Esophagus (tissue), 2 donors: ENCODE results near the gene FAM120A. TPM values are rescaled to one million over a fixed set of nuclear protein-coding genes. Genes with fewer than 3 reads are reported as not detected.

Source experiments
- H3K27ac ChIP-seq, 2 donors: one replicate each; pipeline ENCODE4 v1.5.1; 2013; ENCODE audit warnings: low read depth in 2 of 2, mild to moderate bottlenecking in 2 of 2, inconsistent platforms in 1 of 2, low read length in 1 of 2, moderate library complexity in 1 of 2
- H3K27me3 ChIP-seq, 2 donors: one replicate each; pipeline ENCODE4 v1.6.1; 2013; ENCODE audit warnings: low read length in 2 of 2, control low read depth in 1 of 2, mild to moderate bottlenecking in 1 of 2; ENCODE audit not compliant: insufficient read depth in 2 of 2, control insufficient read depth in 1 of 2
- H3K36me3 ChIP-seq, 2 donors: one replicate each; pipeline ENCODE4 v1.6.1; 2013; ENCODE audit warnings: low read length in 1 of 2; ENCODE audit not compliant: control insufficient read depth in 2 of 2, insufficient read depth in 2 of 2
- H3K4me1 ChIP-seq, 2 donors: one replicate each; pipeline ENCODE4 v1.6.1; 2013; ENCODE audit warnings: low read length in 1 of 2; ENCODE audit not compliant: control insufficient read depth in 2 of 2, insufficient read depth in 2 of 2
- H3K4me3 ChIP-seq, 2 donors: one replicate each; pipeline ENCODE4 v1.5.1; 2013; ENCODE audit warnings: low read length in 2 of 2, mild to moderate bottlenecking in 2 of 2, low read depth in 1 of 2, moderate library complexity in 1 of 2
- H3K9me3 ChIP-seq, 2 donors: one replicate each; pipeline ENCODE4 v1.6.1; 2013; ENCODE audit warnings: mild to moderate bottlenecking in 2 of 2, low read depth in 1 of 2, low read length in 1 of 2, moderate library complexity in 1 of 2; ENCODE audit not compliant: control insufficient read depth in 2 of 2, insufficient read depth in 1 of 2
- WGBS, 2 donors: extraction: QIAGEN DNeasy Blood & Tissue Kit; methylation state at CpG; one replicate each; pipeline ENCODE4 v1.1.7; 2013; 5-methylcytosine and 5-hydroxymethylcytosine counted together
- polyA plus RNA-seq, 2 donors: library from polyadenylated mRNA; stranded (reverse); fragments of 200-250 nt; gene quantifications; one replicate each; pipeline ENCODE4 v1.2.3, GENCODE V29; 2013
- donor health status: healthy with polysubstance abuse.
- donor health status: Bipolar disorder and iron deficiency.

Gene FAM120A
- polyA plus RNA-seq, 2 donors: 31.3 to 32.1 TPM

DNA sequence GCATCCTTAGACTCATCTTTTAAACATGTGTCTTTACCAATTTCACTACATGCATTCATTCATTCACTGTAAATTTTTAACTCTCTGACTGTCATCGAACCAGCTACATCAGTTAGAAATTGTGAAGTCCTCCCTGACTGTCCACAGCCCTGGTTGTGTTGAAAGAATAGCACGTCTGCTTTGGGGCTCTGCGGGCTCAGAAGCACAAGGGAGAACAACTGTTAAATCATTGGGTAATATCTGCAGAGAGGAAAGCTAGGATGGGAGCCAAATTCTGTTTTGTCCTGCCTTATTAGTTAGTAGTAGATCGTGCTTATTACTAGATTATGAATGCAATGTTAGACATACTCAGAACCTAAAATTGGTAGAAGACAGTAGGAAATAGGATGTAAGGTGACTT lies 28.2 kb downstream of the FAM120A start:
- no peak overlapping the region for H3K27ac ChIP-seq
- no peaks in the 10 kb centered on the region for H3K27me3 ChIP-seq
- peaks cover 3 to 8% of the 10 kb centered on the region in 2 donors for H3K36me3 ChIP-seq
- no peak overlapping the region for H3K4me3 ChIP-seq
- H3K9me3 ChIP-seq: no peaks in the 10 kb centered on the region
- WGBS, 2 donors: 80 to 84% methylated on average over 4 of the region's 4 CpGs
- H3K4me1 ChIP-seq: peaks cover 4 to 5% of the 10 kb centered on the region in 2 donors

DNA sequence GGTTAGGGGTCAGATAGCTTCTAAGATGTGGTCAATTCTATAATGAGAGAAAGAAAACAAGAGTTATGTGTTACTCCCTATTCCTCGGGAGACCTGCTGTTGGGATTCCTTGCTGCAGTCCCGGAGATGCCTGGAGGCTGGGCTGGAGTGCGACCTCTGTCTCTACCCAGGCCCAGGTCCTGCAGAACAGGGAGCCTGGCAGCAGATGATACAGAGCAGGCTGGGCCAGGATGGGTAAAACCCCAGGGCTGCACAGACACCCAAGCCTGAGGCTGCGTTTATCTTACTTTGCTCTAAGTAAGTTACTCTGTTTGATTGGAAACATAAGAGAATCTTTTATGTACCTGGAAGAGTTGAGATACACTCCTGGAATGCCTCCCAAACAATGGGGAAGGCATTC lies 28.8 kb downstream of the FAM120A start:
- 84 to 87% methylated on average over 4 of the region's 4 CpGs for WGBS, 2 donors
- no peak overlapping the region for H3K4me3 ChIP-seq
- H3K36me3 ChIP-seq: peaks cover 3 to 10% of the 10 kb centered on the region in 2 donors

DNA sequence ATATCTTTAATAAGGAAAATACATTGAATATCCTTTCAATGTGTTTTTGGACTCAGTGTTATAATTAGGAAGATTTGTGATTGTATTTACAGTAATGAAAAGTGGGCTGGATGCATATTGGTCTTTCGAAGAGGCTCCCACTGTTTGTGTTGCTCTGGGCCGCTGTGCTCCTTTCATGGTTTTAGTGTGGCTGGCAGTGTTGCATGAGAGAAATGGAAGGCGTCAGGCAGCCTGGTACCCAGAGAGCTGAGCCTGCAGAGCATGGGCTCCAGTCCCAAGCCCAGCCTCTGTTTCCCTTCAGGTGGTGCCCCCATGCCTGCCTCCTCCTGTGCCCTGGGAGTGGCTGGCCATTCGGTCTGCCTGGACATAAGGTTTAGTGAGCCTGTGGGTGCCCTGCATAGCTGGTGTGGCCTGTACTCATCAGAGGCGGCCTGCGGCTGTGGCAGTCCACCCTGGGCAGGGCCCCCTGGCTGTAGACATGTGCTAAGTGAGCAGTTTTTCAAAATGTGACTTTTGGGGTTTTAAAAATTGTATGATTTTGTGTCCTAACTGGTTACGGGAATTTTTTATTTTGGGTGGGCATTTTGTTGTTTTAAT lies 29.3 kb downstream of the FAM120A start:
- Histone ChIP-seq H3K4me1 (peaks cover 4 to 5% of the 10 kb centered on the region in 2 donors), H3K27me3 (no peaks in the 10 kb centered on the region), H3K27ac (no peak overlapping the region), H3K36me3 (peaks cover 3 to 10% of the 10 kb centered on the region in 2 donors), H3K4me3 (no peak overlapping the region), H3K9me3 (no peaks in the 10 kb centered on the region)
- WGBS, 2 donors: 93 to 95% methylated on average over 7 of the region's 7 CpGs

More for the DNA sequence above, 28.8 kb downstream of the FAM120A start:
- peaks cover 4 to 5% of the 10 kb centered on the region in 2 donors for H3K4me1 ChIP-seq
- H3K27me3 ChIP-seq: no peaks in the 10 kb centered on the region
- H3K27ac ChIP-seq: no peak overlapping the region
- H3K9me3 ChIP-seq: no peaks in the 10 kb centered on the region

DNA sequence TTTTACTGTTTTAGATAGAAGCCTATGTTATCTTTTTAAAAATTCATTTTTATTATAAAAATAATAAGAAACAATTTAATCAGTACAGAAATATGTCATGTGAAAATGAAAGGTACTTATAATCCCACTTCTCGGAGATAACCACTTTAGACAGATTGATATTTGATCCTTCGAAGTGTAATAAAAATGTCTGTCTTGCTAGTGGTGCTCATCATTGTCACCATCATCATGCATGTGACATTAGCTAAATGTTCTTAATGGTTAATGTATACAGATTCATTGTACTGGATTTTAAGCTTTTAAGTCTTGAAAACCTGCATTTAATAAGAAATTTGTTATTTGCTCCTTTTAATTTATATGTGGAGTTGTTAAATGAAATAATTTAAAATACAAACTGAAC lies 32.0 kb downstream of the FAM120A start:
- Histone ChIP-seq H3K4me1 (peaks cover 4 to 5% of the 10 kb centered on the region in 2 donors), H3K36me3 (peaks cover 3 to 10% of the 10 kb centered on the region in 2 donors), H3K4me3 (no peak overlapping the region), H3K27me3 (no peaks in the 10 kb centered on the region), H3K27ac (no peak overlapping the region), H3K9me3 (no peaks in the 10 kb centered on the region)
- 93 to 95% methylated on average over 2 of the region's 2 CpGs for WGBS, 2 donors

DNA sequence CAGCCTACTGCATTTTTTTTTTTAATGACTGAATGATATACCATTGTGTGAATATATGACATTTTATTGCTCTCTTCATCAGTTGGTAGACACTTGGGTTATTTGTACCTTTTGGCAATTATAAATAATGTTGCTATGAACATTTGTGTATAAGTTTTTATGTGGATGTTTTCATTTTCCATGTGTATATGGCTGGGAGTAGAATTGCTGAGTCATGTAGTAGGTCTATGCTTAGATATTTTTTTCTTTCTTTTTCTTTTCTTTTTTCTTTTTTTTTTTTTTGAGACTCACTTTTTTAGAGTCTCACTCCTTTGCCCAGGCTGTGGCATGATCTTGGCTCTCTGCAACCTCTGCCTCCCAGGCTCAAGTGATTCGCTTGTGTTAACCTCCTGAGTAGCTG lies 34.8 kb downstream of the FAM120A start:
- H3K27me3 ChIP-seq: no peaks in the 10 kb centered on the region
- H3K27ac ChIP-seq: no peak overlapping the region
- H3K4me3 ChIP-seq: no peak overlapping the region
- peaks cover 0 to 7% of the 10 kb centered on the region in 2 donors for H3K4me1 ChIP-seq
- H3K36me3 ChIP-seq: peaks cover 3 to 10% of the 10 kb centered on the region in 2 donors
- 87 to 95% methylated on average over 1 of the region's 1 CpG for WGBS, 2 donors
- H3K9me3 ChIP-seq: no peaks in the 10 kb centered on the region

DNA sequence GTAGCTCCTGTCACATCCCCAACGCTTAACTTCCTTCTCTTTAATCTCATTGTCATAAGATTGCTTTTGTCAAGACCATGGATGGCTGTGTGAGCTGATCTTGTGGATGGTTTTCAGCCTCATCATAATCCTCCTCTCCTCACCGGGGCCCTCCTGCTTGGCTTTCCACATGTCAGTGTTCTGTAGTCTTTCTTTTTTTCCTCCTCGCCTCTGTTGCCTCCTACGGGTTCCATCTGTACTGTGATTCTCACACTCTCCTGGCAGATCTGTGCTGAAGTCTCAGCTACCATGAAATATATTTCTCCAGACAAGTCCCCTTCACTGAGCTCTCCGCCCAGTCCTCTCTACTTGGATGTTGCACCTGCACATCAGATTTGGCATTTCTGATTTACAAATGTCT lies 36.8 kb downstream of the FAM120A start:
- Histone ChIP-seq H3K27me3 (no peaks in the 10 kb centered on the region), H3K36me3 (peaks cover 3 to 12% of the 10 kb centered on the region in 2 donors), H3K9me3 (no peaks in the 10 kb centered on the region), H3K27ac (no peak overlapping the region), H3K4me1 (peaks cover 0 to 5% of the 10 kb centered on the region in 2 donors), H3K4me3 (no peak overlapping the region)
- WGBS, 2 donors: 92 to 95% methylated on average over 5 of the region's 5 CpGs

DNA sequence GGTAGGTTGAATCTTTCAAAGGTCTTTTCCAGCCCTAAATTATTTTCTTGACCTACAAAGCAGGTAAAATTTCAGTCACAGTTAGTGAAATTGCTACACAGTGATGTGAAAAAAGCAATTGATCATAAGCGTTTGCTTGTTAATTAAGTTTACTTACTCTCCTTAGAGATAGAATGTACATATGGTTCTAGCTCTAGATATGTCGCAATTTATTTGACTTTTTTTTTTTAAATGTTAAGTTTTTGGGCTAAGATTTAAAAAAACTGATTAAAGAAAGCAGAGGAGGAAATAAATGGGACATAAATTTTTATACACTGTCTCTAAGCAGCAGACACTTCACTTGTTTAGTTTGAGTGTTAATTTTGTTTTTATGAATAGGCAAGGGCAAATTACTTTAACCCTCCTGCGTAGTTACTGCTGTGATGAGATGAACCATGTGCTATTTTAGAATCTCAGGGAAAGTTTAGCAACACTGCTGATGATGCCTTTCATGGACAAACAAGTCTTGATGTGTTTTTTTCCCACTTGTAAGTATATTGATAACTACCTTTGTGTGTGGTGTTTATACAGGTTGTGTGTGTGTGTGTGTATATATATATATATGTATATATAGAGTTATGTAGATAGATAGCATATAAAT lies 40.2 kb downstream of the FAM120A start:
- Histone ChIP-seq H3K9me3 (no peaks in the 10 kb centered on the region), H3K4me1 (peaks cover 0 to 5% of the 10 kb centered on the region in 2 donors), H3K4me3 (no peak overlapping the region), H3K27me3 (no peaks in the 10 kb centered on the region), H3K36me3 (peaks cover 9 to 17% of the 10 kb centered on the region in 2 donors), H3K27ac (no peak overlapping the region)
- WGBS, 2 donors: 89 to 90% methylated on average over 3 of the region's 3 CpGs

DNA sequence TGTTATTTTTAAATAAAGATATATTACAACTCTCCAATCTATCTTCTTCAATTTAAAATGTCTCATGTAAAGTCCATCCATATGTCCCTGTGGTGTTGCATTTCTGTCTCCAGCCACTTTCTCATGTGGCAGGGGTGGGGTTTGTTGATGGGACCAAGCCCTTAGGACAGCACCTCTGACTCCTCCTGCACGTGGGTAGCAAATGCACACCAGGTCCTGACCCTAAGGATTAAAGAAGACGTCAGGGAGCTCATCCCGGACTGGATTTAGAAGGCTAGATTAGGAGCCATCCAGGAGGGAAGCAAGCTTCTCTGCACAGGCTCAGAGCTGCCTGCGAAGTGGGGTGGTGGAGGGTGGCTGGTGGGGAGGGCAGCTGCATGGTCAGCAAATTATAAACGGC lies 40.8 kb downstream of the FAM120A start:
- Histone ChIP-seq H3K4me3 (no peak overlapping the region), H3K27me3 (no peaks in the 10 kb centered on the region), H3K36me3 (peaks cover 9 to 22% of the 10 kb centered on the region in 2 donors), H3K27ac (no peak overlapping the region), H3K9me3 (no peaks in the 10 kb centered on the region), H3K4me1 (peaks cover 0 to 5% of the 10 kb centered on the region in 2 donors)
- WGBS, 2 donors: 66 to 71% methylated on average over 5 of the region's 5 CpGs

DNA sequence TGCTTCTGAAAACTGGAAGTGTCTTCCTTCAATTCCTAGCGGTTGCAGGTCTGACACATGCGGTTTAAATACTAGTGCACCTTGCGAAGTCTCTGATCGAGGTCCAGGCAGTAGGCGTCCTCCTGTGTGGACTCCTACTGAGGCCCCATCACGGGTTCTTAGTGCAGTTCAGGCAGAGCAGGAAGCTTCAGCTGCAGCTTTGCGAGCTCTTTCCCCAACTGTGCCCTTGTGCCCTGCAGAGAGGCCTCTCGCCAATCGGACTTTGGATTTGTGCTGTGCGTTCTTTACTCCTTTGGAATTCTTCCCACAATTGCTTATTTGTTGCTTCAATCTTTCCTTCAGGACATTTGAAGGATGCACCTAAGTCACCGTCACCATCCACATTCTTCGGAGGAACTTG lies 42.5 kb downstream of the FAM120A start:
- no peaks in the 10 kb centered on the region for H3K9me3 ChIP-seq
- WGBS, 2 donors: 95 to 97% methylated on average over 12 of the region's 12 CpGs
- H3K27ac ChIP-seq: no peak overlapping the region
- peaks cover 0 to 5% of the 10 kb centered on the region in 2 donors for H3K4me1 ChIP-seq
- H3K4me3 ChIP-seq: no peak overlapping the region
- no peaks in the 10 kb centered on the region for H3K27me3 ChIP-seq
- peaks cover 13 to 25% of the 10 kb centered on the region in 2 donors for H3K36me3 ChIP-seq

DNA sequence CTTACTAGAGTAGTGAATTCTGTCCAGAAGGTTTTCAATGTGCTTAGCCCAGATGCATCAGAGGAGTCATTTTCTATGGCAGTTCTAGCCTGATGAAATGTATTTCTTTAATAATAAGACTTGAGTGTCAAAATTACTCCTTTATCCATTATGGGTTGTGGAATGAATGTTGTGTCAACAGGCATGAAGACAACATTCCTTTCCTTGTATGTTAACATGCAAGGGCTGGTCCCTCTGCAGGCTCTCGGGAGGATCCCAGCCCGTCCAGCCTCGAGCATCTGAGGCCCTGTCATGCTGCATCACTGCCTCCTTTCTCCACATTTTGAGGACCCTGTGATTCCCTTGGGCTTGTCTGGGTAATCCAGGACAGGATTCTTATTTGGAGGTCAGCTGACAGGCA lies 44.8 kb downstream of the FAM120A start:
- H3K9me3 ChIP-seq: no peaks in the 10 kb centered on the region
- peaks cover 13 to 22% of the 10 kb centered on the region in 2 donors for H3K36me3 ChIP-seq
- H3K4me1 ChIP-seq: no peaks in the 10 kb centered on the region
- H3K4me3 ChIP-seq: no peak overlapping the region
- H3K27ac ChIP-seq: no peak overlapping the region
- no peaks in the 10 kb centered on the region for H3K27me3 ChIP-seq
- WGBS, 2 donors: 42 to 45% methylated on average over 3 of the region's 3 CpGs
